ENCODE data around the gene CYGB.

The CYGB gene

GRCh38 chr17:76529224-76530094, 8.1 kb downstream of the CYGB start:
- Histone ChIP-seq H3K4me1 (ENCODE audit: control insufficient read depth, insufficient read depth, low read length) (peaks cover 19% of the 10 kb centered on the region), H3K27ac (ENCODE audit: extremely low read depth, low read depth, low read length) (peak overlapping the region; percentile 71), H3K4me3 (ENCODE audit: low read depth, low read length) (no peak overlapping the region), H3K9me3 (ENCODE audit: control insufficient read depth, insufficient read depth, low read depth, low read length) (no peaks in the 10 kb centered on the region), H3K36me3 (ENCODE audit: control insufficient read depth in 2 of 2, insufficient read depth in 1 of 2, low read length in 2 of 2) (no peaks in the 10 kb centered on the region)
- ChIA-PET POLR2A (interaction anchor here (0.5 to 1.0 kb wide), 6 partner anchors 11 to 674 kb away, joined by 3 to 6 read pairs (median 6); partner anchors contain the start of gene WBP2), CTCF (interaction anchor here (0.6 to 2.4 kb wide), 11 partner anchors 12 to 187 kb away, joined by 3 to 21 read pairs (median 3); no protein-coding TSS in a partner anchor)
- no peak for TF ChIP-seq ZNF404 (tag by site-specific recombination; IDR thresholded peaks at IDR 0.05)
- no peak for TF ChIP-seq REST (tag by site-specific recombination; IDR thresholded peaks at IDR 0.05)
- no peak for TF ChIP-seq ZBTB20 (tag by site-specific recombination; IDR thresholded peaks at IDR 0.05)
- TF ChIP-seq ZBTB49 (tag by site-specific recombination; IDR thresholded peaks at IDR 0.05; ENCODE audit: low read depth), result no peak
- TF ChIP-seq ZNF48 (tag by site-specific recombination; IDR thresholded peaks at IDR 0.05), result no peak
- peak; percentile 21 for TF ChIP-seq ZBTB26 (tag by site-specific recombination; optimal IDR thresholded peaks at IDR 0.05)
- no peak for TF ChIP-seq ZNF274 (IDR thresholded peaks at IDR 0.05; ENCODE audit: low read length)
- TF ChIP-seq ZNF274 (tag by site-specific recombination; IDR thresholded peaks at IDR 0.05; ENCODE audit: borderline replicate concordance), result no peak
- no peak for TF ChIP-seq ZSCAN18 (tag by site-specific recombination; IDR thresholded peaks at IDR 0.05)
- no peak for TF ChIP-seq ZNF792 (tag by site-specific recombination; IDR thresholded peaks at IDR 0.05)
- no peak for TF ChIP-seq ZNF416 (tag by site-specific recombination; IDR thresholded peaks at IDR 0.05)
- no peak for TF ChIP-seq ZNF639 (tag by site-specific recombination; IDR thresholded peaks at IDR 0.05)
- peak; percentile 41; the same call in 1 of the 2 replicates for TF ChIP-seq ZNF449 (tag by site-specific recombination; IDR thresholded peaks at IDR 0.05)
- TF ChIP-seq ZNF398 (tag by site-specific recombination; IDR thresholded peaks at IDR 0.05), result peak; percentile 67
- no peak for TF ChIP-seq SALL2 (tag by site-specific recombination; IDR thresholded peaks at IDR 0.05; ENCODE audit: borderline replicate concordance)
- no peak for TF ChIP-seq ELK4 (IDR thresholded peaks at IDR 0.05; ENCODE audit: borderline replicate concordance, low read depth, low read length)
- no peak for TF ChIP-seq ZNF488 (tag by site-specific recombination; IDR thresholded peaks at IDR 0.05)
- peak; percentile 52 for TF ChIP-seq ZBTB8A (tag by site-specific recombination; IDR thresholded peaks at IDR 0.05)
- TF ChIP-seq ZNF677 (tag by site-specific recombination; IDR thresholded peaks at IDR 0.05), result no peak
